ENCODE results near the gene ACRV1.
"Not testable (repeated sequence)": the region's sequence is repeated elsewhere in the genome, so short reads cannot be mapped to it uniquely, and the experiment has no call there.

ACRV1 gene

GRCh38 chr11:125720781-125721180 lies 40.1 kb upstream of the ACRV1 start:
- DNase-seq, result no peak
- no peak for TF ChIP-seq EZH2phosphoT487 (IDR thresholded peaks at IDR 0.05; ENCODE audit: low read length)
- no peak for TF ChIP-seq EZH2 (optimal IDR thresholded peaks at IDR 0.05; ENCODE audit: low read depth, low read length)
- TF ChIP-seq CTCF (IDR thresholded peaks at IDR 0.05; ENCODE audit: low read length), result no peak
- no peaks in the 10 kb centered on the region for H4K20me1 ChIP-seq (ENCODE audit: insufficient read depth, low read length)
- H3K9ac ChIP-seq (ENCODE audit: low read length), result no peak overlapping the region
- H3K9me2 ChIP-seq (replicated peaks; ENCODE audit: insufficient read depth, low read length), result no peaks in the 10 kb centered on the region
- H3K36me3 ChIP-seq (replicated peaks; ENCODE audit: insufficient read depth, low read length), result no peaks in the 10 kb centered on the region
- H3K4me2 ChIP-seq (ENCODE audit: low read depth, low read length), result no peak overlapping the region
- H3K27me3 ChIP-seq (replicated peaks; ENCODE audit: insufficient read depth, low read length), result no peaks in the 10 kb centered on the region
- H3K4me3 ChIP-seq (ENCODE audit: low read length), result no peak overlapping the region
- H3F3A ChIP-seq (ENCODE audit: insufficient read depth, low read length), result no peaks in the 10 kb centered on the region
- no peak overlapping the region for H2AFZ ChIP-seq (ENCODE audit: low read length)
- H3K27ac ChIP-seq (ENCODE audit: low read length), result no peak overlapping the region
- H3K9me3 ChIP-seq (replicated peaks; ENCODE audit: insufficient read depth, low read length), result no peaks in the 10 kb centered on the region
- H3K4me1 ChIP-seq (ENCODE audit: low read length), result no peaks in the 10 kb centered on the region
- no peaks in the 10 kb centered on the region for H3K79me2 ChIP-seq (ENCODE audit: low read length)

- H3F3A ChIP-seq (ENCODE audit: insufficient read depth, low read length); H3K36me3 ChIP-seq (replicated peaks; ENCODE audit: insufficient read depth, low read length); H3K79me2 ChIP-seq (ENCODE audit: low read length); H3K9me3 ChIP-seq (replicated peaks; ENCODE audit: insufficient read depth, low read length); H4K20me1 ChIP-seq (ENCODE audit: insufficient read depth, low read length); H3K4me3 ChIP-seq (ENCODE audit: low read length); H3K4me2 ChIP-seq (ENCODE audit: low read depth, low read length); H3K4me1 ChIP-seq (ENCODE audit: low read length); H3K27me3 ChIP-seq (replicated peaks; ENCODE audit: insufficient read depth, low read length); H2AFZ ChIP-seq (ENCODE audit: low read length); DNase-seq; H3K9me2 ChIP-seq (replicated peaks; ENCODE audit: insufficient read depth, low read length); H3K27ac ChIP-seq (ENCODE audit: low read length); H3K9ac ChIP-seq (ENCODE audit: low read length): not testable (repeated sequence)
Observed at GRCh38 chr11:125704686-125705085, 24.0 kb upstream of the ACRV1 start.

- TF ChIP-seq EZH2 (optimal IDR thresholded peaks at IDR 0.05; ENCODE audit: low read depth, low read length) (no peak), CTCF (IDR thresholded peaks at IDR 0.05; ENCODE audit: low read length) (no peak), EZH2phosphoT487 (IDR thresholded peaks at IDR 0.05; ENCODE audit: low read length) (no peak)
Observed at GRCh38 chr11:125701858-125702621, 21.4 kb upstream of the ACRV1 start.

GRCh38 chr11:125701018-125701610 lies 20.5 kb upstream of the ACRV1 start:
- Histone ChIP-seq H3K4me1 (ENCODE audit: low read length) (no peaks in the 10 kb centered on the region), H3F3A (ENCODE audit: insufficient read depth, low read length) (no peaks in the 10 kb centered on the region), H3K27ac (ENCODE audit: low read length) (no peak overlapping the region), H3K4me2 (ENCODE audit: low read depth, low read length) (no peak overlapping the region), H4K20me1 (ENCODE audit: insufficient read depth, low read length) (no peaks in the 10 kb centered on the region), H2AFZ (ENCODE audit: low read length) (no peak overlapping the region), H3K27me3 (replicated peaks; ENCODE audit: insufficient read depth, low read length) (no peaks in the 10 kb centered on the region), H3K4me3 (ENCODE audit: low read length) (no peak overlapping the region), H3K36me3 (replicated peaks; ENCODE audit: insufficient read depth, low read length) (no peaks in the 10 kb centered on the region), H3K79me2 (ENCODE audit: low read length) (no peaks in the 10 kb centered on the region), H3K9me3 (replicated peaks; ENCODE audit: insufficient read depth, low read length) (no peaks in the 10 kb centered on the region), H3K9ac (ENCODE audit: low read length) (no peak overlapping the region), H3K9me2 (replicated peaks; ENCODE audit: insufficient read depth, low read length) (no peaks in the 10 kb centered on the region)
- no peak for TF ChIP-seq EZH2 (optimal IDR thresholded peaks at IDR 0.05; ENCODE audit: low read depth, low read length)
- no peak for TF ChIP-seq EZH2phosphoT487 (IDR thresholded peaks at IDR 0.05; ENCODE audit: low read length)
- TF ChIP-seq CTCF (IDR thresholded peaks at IDR 0.05; ENCODE audit: low read length), result no peak
- DNase-seq, result no peak

More at GRCh38 chr11:125701858-125702621, 21.4 kb upstream of the ACRV1 start:
- H3K36me3 ChIP-seq (replicated peaks; ENCODE audit: insufficient read depth, low read length), result no peaks in the 10 kb centered on the region
- no peak overlapping the region for H2AFZ ChIP-seq (ENCODE audit: low read length)
- no peaks in the 10 kb centered on the region for H3K9me3 ChIP-seq (replicated peaks; ENCODE audit: insufficient read depth, low read length)
- no peak overlapping the region for H3K4me2 ChIP-seq (ENCODE audit: low read depth, low read length)
- H4K20me1 ChIP-seq (ENCODE audit: insufficient read depth, low read length), result no peaks in the 10 kb centered on the region
- no peaks in the 10 kb centered on the region for H3K4me1 ChIP-seq (ENCODE audit: low read length)
- no peak overlapping the region for H3K4me3 ChIP-seq (ENCODE audit: low read length)
- H3K9ac ChIP-seq (ENCODE audit: low read length), result no peak overlapping the region
- no peaks in the 10 kb centered on the region for H3K27me3 ChIP-seq (replicated peaks; ENCODE audit: insufficient read depth, low read length)
- no peaks in the 10 kb centered on the region for H3F3A ChIP-seq (ENCODE audit: insufficient read depth, low read length)
- H3K9me2 ChIP-seq (replicated peaks; ENCODE audit: insufficient read depth, low read length), result no peaks in the 10 kb centered on the region
- H3K79me2 ChIP-seq (ENCODE audit: low read length), result no peaks in the 10 kb centered on the region
- no peak overlapping the region for H3K27ac ChIP-seq (ENCODE audit: low read length)
- DNase-seq, result no peak

Measured in MM.1S (cell line).